NCI-H187 (cell line): Measurements from ENCODE around the gene KIF6.

ENCODE experiments used
- DNase-seq, 2 experiments: peaks; one replicate each; lab custom pipeline; 2025; lab: John Stamatoyannopoulos, UW

The KIF6 gene

DNA sequence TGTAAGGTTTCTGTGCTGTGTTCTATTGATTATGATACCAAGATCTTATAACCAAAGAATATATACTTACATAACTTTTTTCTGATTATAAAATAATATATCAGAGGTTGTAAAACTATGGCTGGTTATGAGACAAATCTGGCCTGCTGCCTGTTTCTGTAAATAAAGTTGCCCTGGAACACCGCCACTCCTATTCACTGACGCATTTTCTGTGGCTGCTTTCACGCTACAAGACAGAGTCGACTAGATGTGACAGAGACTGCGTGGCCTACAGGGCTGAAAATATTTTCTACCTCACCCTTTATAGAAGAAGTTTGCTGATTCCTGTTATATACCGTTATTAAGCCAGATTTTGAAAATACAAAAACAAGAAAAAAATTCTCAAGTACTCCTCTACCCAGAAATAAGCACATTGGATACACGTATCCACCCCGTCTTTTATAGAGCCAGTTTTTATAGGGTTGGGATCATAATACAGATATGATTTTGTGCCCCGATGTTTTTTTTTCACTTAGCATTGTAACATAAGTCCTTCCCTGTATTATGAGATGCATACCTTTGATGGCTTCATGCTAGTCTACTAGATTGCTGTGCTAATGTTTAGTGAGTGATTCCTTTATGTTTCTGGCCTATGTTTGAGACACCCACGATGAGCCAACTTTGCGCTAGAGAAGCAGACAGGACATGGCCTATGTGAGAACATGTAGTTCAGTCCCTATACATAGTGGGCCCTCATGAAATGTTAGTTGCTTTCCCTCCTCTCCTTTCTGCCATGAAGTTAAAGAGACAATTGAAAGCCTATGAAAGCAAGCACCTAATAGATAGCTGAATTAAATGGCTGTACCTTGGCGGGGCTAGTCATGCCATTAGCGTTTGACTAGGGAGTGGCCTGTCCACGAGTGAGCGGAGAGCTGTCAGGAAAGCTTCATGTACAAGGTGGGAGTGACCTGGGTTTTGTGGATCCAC is 304.6 kb downstream of the KIF6 start:
- DNase-seq, result no peak

DNA sequence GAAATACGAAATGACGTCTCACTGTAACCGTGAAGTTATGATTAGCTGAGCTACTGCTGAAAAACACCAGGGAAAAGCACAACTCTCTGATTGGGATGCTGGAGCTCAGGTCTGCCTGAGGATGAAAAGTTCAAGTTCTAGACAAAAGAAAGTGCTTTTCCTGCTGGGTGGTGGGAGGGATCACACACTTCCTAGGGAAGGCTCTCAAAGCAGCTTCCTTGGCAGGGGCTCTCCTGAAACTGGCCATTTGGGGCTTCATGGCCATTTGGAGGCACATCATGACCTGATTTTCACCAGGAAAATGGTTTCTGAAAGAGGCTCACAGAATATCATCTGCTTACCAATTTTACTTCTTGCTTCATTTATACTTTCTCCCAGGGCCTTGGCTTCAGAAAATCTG is 305.6 kb downstream of the KIF6 start:
- DNase-seq, result no peak

DNA sequence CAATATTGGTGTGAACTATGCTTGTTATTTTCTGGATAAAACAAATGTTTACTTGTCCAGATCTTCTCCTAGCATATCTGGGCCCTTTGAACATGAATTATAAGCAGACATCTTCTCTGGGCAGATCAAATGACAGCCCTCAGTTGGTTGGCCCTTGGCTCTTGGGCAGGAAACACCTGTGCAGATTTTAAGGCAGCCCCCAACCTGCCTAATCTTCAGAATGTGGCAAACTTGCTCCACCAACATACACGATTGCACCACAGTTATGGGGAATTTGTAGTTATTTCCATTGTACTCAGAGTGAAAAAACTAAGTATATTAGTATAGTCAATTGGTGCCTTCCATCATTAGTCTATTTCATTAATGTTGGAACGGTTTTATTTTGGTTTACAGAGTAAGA is 307.8 kb downstream of the KIF6 start:
- DNase-seq, result no peak

DNA sequence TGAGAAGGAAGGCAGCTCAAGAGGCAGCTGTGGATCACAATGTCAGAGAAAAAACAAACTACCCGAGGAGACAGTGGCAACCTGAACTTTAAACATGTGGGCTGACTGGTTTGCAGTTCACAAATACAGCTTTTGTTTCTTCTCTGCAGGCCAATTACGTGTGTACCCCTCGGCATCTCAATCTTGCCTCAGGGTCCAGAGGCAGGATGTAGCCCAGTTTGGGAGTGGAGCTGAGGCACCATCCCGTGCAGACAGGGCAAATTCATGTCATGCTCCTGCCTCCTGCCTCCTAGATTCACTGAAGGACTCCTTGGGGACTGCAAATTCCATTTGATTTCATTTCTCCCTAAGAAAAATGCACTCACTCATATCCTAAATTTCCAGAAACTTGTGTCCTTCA is 308.5 kb downstream of the KIF6 start:
- DNase-seq, result no peak

DNA sequence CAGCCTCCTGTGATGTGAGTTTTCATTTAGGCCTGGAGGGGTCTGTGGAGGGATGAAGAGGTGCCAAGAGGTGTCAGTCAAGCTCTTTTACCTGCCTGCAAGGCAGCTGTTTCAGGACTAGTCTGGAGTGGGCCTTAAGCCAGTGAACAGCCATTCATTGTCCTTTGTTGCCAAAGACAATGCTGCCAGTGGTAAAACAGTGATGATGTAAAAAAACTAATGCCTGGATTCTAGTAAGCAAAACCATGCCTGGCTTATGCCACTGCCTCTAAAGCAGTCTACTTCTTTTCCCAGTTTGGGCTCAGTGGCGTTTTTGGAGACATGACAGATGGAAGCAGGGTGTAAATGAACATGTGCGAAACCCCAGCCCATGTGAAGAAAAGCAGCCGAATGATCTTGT is 309.2 kb downstream of the KIF6 start:
- DNase-seq, result no peak

DNA sequence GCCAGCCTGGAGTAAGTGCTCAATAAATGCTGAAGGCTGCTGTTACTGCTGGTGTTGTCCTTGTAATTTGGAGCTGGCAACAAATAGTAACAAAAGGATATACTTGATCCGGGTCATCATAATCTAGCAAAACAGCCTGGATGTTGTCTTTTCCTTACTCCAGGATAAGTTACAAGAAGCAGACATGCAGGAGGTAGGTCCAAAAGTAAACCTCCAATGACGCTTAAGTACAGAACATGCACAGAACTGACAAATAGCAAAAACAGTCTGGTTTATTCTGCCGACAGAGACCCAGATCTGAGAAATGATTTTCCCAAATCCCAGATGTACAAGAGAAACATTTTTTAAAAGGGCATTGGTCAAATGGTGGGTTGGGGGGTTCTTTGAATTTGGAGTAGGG is 309.7 kb downstream of the KIF6 start:
- no peak for DNase-seq

DNA sequence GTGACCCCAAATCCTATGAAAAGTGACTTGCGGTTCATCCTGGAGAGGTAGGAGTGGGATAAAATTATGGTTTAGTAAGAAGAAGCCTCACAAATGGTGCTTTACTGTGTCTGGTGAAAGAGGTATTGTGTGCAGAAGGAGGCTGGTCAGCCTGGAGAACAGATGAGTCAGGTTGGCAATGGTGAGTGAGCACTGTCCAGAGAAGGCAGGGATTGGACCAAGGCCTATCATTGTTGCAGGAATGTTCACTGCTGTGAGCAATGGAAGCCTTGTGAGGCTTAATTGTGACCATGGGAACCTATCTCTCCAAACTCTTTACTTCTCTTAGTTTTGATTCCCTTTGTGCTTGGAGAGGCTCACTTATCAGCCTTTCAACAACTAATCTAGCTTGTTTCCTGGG is 313.7 kb downstream of the KIF6 start:
- DNase-seq, result no peak

DNA sequence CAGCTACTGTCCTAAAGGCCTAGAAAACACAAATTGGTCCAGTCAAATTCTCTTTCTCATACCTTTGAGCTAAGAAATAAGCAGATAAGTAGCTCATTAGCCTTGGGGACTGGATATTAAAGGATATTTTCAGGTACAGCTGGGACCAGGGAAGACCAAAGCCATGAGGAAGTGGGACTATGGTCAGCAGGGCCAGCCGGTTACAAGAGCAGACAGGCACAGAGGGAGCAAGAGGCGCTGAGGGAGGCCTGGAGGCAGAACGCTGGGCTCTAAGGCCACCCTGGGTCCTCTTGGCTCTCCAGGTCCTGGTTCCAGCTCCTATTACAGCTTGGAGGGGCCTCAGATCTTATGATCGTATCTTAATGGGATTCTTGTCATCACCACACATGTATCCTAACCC is 314.2 kb downstream of the KIF6 start:
- no peak for DNase-seq

DNA sequence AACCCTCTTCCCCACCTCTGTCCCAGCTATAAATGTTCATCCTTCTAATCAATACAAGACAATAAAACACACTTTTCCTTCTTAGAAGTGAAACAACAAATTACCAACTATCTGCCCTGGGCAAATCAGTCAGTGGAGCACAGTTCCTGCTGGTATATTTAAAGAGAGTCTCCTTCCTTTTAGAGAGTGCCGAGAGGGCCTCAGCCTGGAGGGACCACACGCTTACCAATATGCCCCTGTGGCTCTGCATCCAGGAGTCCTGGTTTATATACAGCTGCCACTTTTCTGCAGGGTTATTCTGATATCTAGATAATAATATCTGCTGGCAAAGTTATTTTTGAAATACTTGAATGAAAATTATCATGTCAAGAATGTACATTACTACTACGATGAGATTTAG is 315.3 kb downstream of the KIF6 start:
- no peak for DNase-seq

DNA sequence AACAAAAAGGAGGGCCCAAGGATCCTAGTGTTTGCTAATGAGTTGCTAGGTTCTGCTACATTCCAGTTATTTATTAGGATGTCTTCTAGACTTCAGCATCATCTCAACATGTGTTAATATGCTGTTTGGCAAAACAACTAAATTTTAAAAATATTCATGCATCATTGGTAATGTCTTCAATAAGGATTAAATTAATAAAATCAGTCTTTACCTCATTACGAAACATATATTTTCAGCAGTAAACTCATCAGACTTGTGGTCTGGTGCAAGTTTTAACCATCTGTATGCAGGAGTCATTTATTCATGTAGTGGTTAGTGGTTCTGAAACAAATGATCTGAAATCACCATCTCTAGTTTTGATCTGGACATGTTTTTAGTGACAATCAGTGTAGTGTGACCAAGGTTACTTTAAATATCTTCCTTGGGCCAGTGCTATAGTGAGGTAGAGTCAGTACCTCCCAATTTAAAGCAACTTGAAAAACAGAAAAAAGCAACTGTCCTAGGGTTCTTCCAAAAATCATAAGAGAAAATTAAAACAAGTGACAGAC is 317.7 kb downstream of the KIF6 start:
- no peak for DNase-seq

DNA sequence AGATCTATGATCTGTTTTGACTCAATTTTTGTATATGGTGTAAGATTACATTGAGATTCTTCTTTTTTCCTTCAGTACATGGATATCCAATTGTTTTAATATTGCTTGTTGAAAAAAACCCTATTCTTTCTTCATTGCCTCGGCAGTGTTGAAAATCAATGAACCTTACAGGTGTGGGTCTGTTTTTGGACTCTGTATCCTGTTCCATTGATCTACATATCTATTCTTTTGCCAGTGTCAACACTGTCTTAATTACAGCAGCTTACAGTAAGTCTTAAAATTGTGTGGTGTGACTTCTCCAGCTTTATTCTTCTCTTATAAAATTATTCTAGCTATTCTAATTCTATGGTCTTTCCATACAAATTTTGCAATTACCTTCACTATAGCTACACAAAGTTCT is 320.9 kb downstream of the KIF6 start:
- DNase-seq, result no peak

DNA sequence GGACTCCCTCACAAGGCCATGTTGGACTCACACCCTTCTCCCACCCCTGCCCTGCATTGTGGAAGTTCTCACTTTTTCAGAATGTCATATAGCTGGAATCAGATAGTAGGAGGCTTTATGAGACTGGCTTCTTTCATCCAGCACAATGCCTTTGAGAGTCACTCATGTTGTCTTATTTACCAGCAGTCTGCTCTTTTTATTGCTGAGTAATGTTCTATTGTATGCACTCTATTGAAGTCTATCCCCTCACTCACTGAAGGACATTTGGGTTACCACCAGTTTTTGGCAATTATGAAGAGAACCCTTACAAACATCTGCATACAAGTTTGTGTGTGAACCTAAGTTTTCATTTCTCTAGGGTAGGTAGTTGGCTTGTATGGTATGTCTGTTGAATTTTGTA is 321.9 kb downstream of the KIF6 start:
- no peak for DNase-seq

DNA sequence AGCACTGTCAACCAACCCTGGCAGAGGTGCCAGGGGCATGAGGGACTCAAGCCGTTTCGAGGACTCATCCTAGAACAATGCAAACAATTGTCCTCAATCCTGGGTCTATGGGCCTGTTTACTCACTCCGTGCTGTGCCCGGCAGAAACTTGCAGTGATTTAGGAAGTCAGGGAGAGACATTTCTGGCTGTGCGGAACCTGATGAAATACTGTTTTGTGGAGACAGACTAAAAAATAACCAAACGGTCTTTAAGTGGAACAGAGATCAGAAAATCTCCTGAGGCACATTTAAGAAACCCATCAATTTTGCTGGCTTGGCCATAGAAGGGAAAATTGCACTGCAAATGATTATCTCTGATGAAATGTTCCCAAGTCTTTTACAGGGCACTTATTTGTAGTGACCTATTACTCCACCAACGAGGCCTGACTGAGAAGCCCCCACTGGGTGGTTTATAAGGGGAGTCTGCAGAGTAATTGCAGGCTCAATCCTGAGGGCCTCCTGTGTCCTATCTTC is 322.9 kb downstream of the KIF6 start:
- no peak for DNase-seq

DNA sequence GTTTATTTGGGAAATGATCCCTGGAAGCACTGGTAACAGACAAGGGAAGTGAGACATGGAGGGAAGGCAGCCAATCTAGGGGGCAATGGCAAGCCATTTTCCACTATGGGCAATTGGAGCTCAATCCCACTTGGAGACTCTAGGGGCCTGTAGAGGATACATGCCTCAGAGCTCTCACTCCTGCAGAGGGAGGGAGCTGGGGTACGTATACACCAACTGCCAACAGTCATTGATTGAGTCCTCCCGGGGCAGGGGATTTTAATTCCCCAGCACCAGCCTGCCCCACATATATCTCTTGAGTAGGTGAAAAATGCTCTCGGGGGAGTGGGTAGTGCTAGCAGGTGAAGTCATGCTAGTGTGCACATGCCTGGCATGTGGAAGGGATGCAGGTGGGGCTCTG is 323.8 kb downstream of the KIF6 start:
- no peak for DNase-seq

DNA sequence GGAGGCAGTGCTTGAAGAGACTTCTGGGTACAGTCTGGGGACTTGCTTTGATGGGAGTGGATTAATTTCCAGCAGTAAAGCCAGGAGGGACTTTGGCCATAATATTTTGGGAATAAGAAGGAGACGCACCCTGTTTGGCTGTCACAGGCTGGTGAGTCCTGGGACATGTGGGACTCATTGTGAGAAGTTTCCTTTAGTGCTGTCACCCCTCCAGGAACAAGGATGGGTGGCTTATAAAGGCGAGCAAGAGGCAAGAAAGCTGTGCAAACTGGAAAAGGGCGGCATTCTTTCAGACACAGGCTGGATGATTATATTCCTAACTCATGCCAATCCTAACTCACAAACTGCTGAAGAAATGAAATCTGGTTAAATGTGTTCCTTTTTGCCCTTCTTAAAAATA is 325.2 kb downstream of the KIF6 start:
- no peak for DNase-seq

DNA sequence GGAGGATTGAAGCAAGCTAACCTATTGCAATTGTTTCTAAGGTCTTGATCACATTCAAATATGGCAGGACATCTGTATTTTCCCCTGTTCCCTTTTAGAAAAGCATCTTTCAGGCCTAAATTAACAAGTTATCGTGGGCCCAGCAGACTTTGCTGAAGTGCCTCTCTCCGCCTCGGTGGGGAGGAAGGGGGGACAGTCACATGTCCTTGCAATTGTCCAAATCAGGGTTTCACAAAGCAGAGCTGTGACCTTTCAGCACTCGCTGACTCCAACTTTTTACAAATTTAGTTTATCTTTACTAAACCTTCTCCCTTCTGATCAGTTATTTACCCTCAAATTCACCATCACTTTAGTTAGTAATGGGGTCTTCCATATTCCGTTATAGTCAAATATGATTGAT is 328.4 kb downstream of the KIF6 start:
- no peak for DNase-seq

DNA sequence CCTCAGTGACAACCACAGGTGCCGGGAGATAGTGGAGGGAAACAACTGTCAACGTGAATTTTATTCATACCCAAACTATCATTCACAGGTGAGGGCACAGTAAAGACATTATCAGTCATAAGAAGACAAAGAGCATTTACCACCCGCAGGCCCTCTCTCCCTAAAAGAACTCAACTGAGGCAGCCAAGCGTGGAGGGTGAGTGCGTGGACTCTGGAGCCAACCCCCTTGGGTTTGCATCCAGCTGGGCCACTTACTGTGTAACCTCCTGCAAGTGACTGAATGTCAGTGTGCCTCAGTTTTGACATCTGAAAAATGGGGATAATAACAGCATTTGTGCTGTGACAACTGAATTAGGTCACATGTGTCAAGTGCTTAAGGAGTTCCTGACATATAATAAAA is 332.1 kb downstream of the KIF6 start:
- no peak for DNase-seq

DNA sequence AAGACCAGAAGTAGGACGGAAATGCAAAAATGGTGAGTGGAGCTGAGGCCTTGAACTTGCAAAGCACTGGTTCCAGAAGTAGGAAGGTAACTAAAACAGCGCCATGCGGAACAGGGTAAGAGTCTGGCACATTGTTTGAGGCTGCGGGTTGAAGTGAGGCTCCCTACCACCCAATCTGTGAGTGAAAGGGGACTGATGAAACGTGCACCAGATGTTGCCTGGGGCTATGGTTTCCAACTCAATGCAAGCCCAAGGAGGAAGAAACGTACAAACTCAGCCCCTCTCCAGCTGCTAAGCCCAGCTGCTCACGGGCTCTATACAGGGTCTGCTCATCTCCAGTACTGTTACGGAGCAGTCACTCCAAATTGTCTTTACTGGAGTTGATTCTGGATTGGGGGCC is 334.0 kb downstream of the KIF6 start:
- no peak for DNase-seq

DNA sequence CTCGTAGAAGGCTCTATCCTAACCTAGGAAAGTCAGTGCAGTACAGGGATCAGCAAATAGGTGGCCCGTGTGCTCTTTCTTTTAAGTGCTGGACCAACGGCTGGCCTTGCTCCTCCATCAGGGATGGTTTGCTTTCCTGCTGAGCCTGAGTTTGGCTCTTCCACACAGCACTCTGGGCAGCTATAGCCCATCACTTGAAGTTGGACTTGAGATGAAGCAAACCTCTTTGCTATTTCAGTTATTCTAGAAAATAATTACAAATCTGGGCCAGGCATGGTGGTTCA is 335.8 kb downstream of the KIF6 start:
- no peak for DNase-seq

DNA sequence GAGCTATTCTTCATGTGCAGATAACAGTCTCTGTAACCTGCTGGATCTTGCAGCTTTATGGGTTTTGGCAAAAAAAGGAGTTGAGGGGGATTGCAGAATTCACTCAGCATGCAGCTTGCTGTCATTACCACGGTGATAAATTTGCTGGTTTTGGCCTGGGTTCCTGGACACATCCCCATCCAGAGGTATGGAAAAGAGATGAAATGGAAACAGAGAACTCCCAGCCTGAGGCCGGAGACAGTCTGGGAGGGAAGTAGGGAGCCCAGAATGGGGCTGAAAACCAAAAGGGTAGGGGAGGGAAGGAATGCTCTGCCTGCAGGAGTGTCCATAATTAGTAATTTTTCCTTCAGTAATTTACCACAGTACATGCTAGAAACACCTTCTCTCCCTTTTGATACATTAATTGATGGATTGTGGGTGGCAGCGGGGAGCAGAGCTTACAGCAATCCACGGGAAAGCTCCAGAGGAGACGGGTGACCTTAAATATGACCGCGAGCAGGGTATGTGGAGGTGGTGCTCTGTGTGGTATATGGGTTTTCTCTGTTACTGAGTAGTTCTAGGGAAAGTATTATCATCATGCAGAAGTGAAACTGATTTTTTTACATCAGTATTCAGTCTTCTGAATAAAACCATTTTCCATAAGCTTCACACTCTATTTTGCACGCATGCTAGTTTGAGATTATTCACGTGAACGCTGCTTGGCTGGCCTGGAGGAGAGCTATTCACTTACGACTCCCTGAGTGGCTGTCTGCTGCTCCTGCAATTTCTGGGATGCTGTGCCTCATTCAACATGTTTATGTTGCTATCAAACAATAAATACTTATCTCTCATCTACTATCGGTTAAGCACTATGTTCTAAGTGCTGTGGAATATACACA is 336.4 kb downstream of the KIF6 start:
- DNase-seq, result no peak

DNA sequence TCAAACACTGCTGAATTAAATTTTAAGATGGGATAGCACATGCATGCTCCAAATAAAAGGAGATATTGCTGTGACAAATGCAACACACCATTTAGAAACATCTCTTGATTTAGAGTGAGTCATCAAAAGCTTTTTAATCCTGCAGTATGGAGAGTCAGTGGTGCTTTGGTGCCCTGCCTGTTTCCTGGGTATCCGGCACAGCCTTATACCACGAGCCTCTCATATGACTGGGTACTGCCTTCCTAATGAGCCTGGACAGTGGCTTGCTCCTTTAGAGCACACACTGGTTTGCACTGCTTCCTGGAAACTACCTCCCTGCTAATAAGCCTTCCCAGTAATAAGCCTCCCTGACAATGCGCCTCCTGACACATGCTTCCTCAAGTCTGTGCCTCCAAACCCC is 337.4 kb downstream of the KIF6 start:
- DNase-seq, result no peak

DNA sequence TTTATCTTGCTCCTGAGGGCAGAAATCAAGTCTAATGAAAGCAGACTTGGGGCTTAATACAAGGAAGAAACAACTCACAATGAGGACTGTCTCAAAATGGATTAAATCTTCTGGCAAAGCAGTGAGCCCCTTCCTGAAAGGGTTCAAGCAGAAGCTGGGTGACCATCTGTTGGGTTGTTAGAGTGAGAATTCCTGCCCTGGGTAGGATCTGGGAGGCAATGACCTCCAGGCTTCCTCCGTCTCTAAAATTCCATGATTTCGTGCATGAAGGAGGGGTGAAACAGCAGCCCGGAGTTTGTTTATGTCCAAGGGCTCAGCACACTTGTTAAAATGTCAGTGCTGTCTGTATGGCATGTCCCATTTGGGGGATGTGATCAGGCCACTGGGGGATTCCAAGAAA is 338.7 kb downstream of the KIF6 start:
- DNase-seq, result no peak
